B cell (primary cell): ENCODE data around the gene NGEF. TPM values are rescaled to one million over a fixed set of nuclear protein-coding genes. Genes with fewer than 3 reads are reported as not detected.

Source experiments
- ATAC-seq: fragments of 200-7000 bp; cut with Tn5 transposase; one replicate; pipeline ENCODE4 v1.10.0; 2021; ENCODE audit warnings: low read depth, mild to moderate bottlenecking, moderate number of reproducible peaks, moderate library complexity
- CTCF ChIA-PET: fragments of 350-600 bp; sonication (Branson Sonifier 250); formaldehyde crosslinking; loops from one replicate; lab custom pipeline; 2021; ENCODE audit warnings: antibody characterized with exemption, inconsistent platforms; lab: Charles Lee
- POLR2A ChIA-PET: fragments of 350-600 bp; sonication (Branson Sonifier 250); formaldehyde crosslinking; loops from one replicate; lab custom pipeline; 2021; ENCODE audit warnings: antibody characterized with exemption; lab: Charles Lee
- DNase-seq: peaks from one replicate; pipeline ENCODE4 v3.0.0; 2013
- H2AFZ ChIP-seq: 2 replicates; pipeline ENCODE4 v1.6.1; 2012; ENCODE audit warnings: mild to moderate bottlenecking, low read depth, low read length; ENCODE audit not compliant: insufficient read depth, poor library complexity, severe bottlenecking
- H3K27ac ChIP-seq, 2 donors: 1 replicate in 1 of 2; 2 replicates in 1 of 2; pipeline ENCODE4 v1.5.1; 2012 to 2013; ENCODE audit warnings: low read length in 2 of 2, mild to moderate bottlenecking in 2 of 2, moderate library complexity in 1 of 2
- H3K27me3 ChIP-seq, 4 experiments: fragments of 200-600 bp in 1 of 4; sonication (generic) in 1 of 4; replicated peaks in 1 of 4; 1 replicate in 2 of 4; 2 replicates in 2 of 4; pipeline versions ENCODE4 v1.6.1 to v1.7.0; 2013 to 2016; ENCODE audit warnings: low read length in 3 of 4, mild to moderate bottlenecking in 2 of 4, mixed read lengths in 1 of 4, moderate library complexity in 1 of 4; ENCODE audit not compliant: insufficient read depth in 4 of 4, control insufficient read depth in 3 of 4; ENCODE audit errors: control extremely low read depth in 1 of 4
- H3K36me3 ChIP-seq, 2 experiments: replicated peaks in 1 of 2; 1 replicate in 1 of 2; 2 replicates in 1 of 2; pipeline versions ENCODE4 v1.6.1 to v1.7.1; 2013; ENCODE audit warnings: low read length in 1 of 2; ENCODE audit not compliant: insufficient read depth in 2 of 2, control insufficient read depth in 1 of 2; ENCODE audit errors: control extremely low read depth in 1 of 2, extremely low read depth in 1 of 2
- H3K4me1 ChIP-seq, 2 donors: fragments of 200-600 bp in 1 of 2; sonication (generic) in 1 of 2; 1 replicate in 1 of 2; 2 replicates in 1 of 2; pipeline versions ENCODE4 v1.5.1 to v1.6.1; 2013 to 2017; ENCODE audit warnings: low read length in 2 of 2; ENCODE audit not compliant: control insufficient read depth in 2 of 2, insufficient read depth in 2 of 2
- H3K4me2 ChIP-seq: replicated peaks from 2 replicates; pipeline ENCODE3; 2012; ENCODE audit warnings: mild to moderate bottlenecking, low read depth, low read length; ENCODE audit not compliant: poor library complexity, severe bottlenecking
- H3K4me3 ChIP-seq, 5 experiments: fragments of 200-600 bp in 1 of 5; sonication (generic) in 1 of 5; 1 replicate in 3 of 5; 2 replicates in 2 of 5; pipeline versions ENCODE4 v1.5.1 to v1.7.0; 2011 to 2016; ENCODE audit warnings: low read length in 4 of 5, mild to moderate bottlenecking in 4 of 5, low read depth in 2 of 5, control low read depth in 1 of 5, moderate library complexity in 1 of 5; ENCODE audit not compliant: insufficient read depth in 1 of 5; ENCODE audit errors: control extremely low read depth in 1 of 5, extremely low read depth in 1 of 5
- H3K79me2 ChIP-seq: fragments of 200-600 bp; sonication (generic); one replicate; pipeline ENCODE4 v1.6.0; 2016; ENCODE audit warnings: low read length; ENCODE audit not compliant: control insufficient read depth, insufficient read depth
- H3K9ac ChIP-seq: fragments of 200-600 bp; sonication (generic); 2 replicates; pipeline ENCODE4 v1.6.1; 2017; ENCODE audit warnings: mild to moderate bottlenecking, low read length, moderate library complexity
- H3K9me3 ChIP-seq, 3 donors: one replicate each; pipeline versions ENCODE4 v1.6.1 to v1.7.1; 2013; ENCODE audit warnings: low read length in 2 of 3; ENCODE audit not compliant: control insufficient read depth in 2 of 3, insufficient read depth in 1 of 3; ENCODE audit errors: control extremely low read depth in 1 of 3
- H4K20me1 ChIP-seq: 2 replicates; pipeline ENCODE4 v1.6.0; 2012; ENCODE audit warnings: mild to moderate bottlenecking, low read length; ENCODE audit not compliant: insufficient read depth, control insufficient read depth, poor library complexity, severe bottlenecking
- H3K27ac Mint-ChIP-seq: one replicate; pipeline ENCODE4 v1.8.0; 2021; ENCODE audit warnings: mixed read lengths
- H3K27me3 Mint-ChIP-seq: one replicate; pipeline ENCODE4 v1.8.0; 2021; ENCODE audit warnings: mixed read lengths
- H3K4me1 Mint-ChIP-seq: one replicate; pipeline ENCODE4 v1.8.0; 2021; ENCODE audit warnings: mixed read lengths
- H3K4me3 Mint-ChIP-seq: one replicate; pipeline ENCODE4 v1.8.0; 2021; ENCODE audit warnings: mixed read lengths
- H3K9me3 Mint-ChIP-seq: one replicate; pipeline ENCODE4 v1.8.0; 2022; ENCODE audit warnings: mixed read lengths; ENCODE audit not compliant: insufficient read depth
- EZH2 ChIP-seq: IDR thresholded peaks from 2 replicates; pipeline ENCODE4 v1.6.1; 2012; ENCODE audit warnings: borderline replicate concordance, low read depth, mild to moderate bottlenecking, moderate library complexity, low read length; ENCODE audit not compliant: insufficient read depth, poor library complexity, severe bottlenecking
- WGBS: methylation state at CpG from one replicate; pipeline ENCODE4 v1.1.5; 2013; ENCODE audit warnings: missing lambda C conversion rate; ENCODE audit not compliant: insufficient coverage; 5-methylcytosine and 5-hydroxymethylcytosine counted together
- intact Hi-C: fragments of 100-400 bp; cut with micrococcal nuclease; formaldehyde crosslinking; loops from one replicate; pipeline ENCODE4 v1.10.0; 2022
- polyA plus RNA-seq: library from polyadenylated mRNA; depleted of rRNA; stranded (reverse); fragments of >200 nt; gene quantifications from 2 replicates; pipeline ENCODE4 v1.2.3, GENCODE V29; 2012
- total RNA-seq, 2 donors: library from RNA; stranded (reverse); fragments of 120-200 nt in 1 of 2; gene quantifications; 1 replicate in 1 of 2; 2 replicates in 1 of 2; pipeline versions ENCODE4 v1.2.3 to v1.2.4, GENCODE V29; 2013 to 2022
- TF ChIP-seq, protein P1 (sequence below): fragments of 200-600 bp; IDR thresholded peaks from one replicate; pipeline ENCODE4 v1.8.0; 2022; ENCODE audit warnings: antibody characterized with exemption, mild to moderate bottlenecking

The NGEF gene
- total and polyA plus RNA-seq, 2 donors (not counting 1 experiment from before 2014, with no cell fraction given) = not detected

DNA sequence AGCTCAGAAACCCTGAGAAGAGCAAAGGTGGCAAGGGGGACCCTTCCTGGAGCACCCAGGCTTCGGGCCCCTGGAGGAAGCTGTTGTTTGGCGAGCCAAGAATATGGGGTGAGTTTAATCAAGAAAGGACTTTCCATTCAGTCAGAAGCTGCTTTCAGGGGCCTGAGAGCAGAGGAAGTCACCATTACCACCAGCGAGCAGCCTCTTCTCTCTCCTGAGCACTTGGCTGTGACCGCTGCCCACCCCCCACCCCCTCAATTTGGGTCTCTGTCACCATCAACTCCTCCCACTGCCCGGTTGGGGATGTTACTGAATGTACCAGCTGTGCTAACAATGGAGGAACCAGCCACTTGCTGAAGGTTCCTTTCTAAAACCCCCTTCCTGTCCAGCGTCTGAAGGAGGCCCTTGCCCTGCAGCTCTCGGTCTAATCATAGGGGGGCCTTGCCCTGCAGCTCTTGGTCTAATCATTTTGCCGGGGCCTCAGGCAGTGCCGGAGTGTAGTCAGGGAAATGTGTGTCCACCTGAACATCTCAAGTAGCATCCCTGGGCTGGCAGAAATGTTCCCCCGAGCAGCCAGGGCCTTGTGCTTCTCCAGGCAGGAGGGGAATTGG, 48.0 kb upstream of the NGEF start:
- WGBS = 1% methylated on average over 8 of the region's 10 CpGs
- H3K9me3 Mint-ChIP-seq = no peaks in the 10 kb centered on the region
- H3K27ac Mint-ChIP-seq = peak overlapping the region; percentile 87
- no peaks in the 10 kb centered on the region for H3K27me3 Mint-ChIP-seq
- Histone ChIP-seq H3K4me3 (peak overlapping the region; percentile 91 to 99 (median 98)), H3K27me3 (no peaks in the 10 kb centered on the region), H4K20me1 (peaks cover 50% of the 10 kb centered on the region), H3K9ac (peak overlapping the region; percentile 97), H3K9me3 (peaks cover 0 to 3% (median 0%) of the 10 kb centered on the region in 3 donors), H3K79me2 (peaks cover 75% of the 10 kb centered on the region), H3K4me2 (peak overlapping the region; percentile 80), H2AFZ (peak overlapping the region; percentile 82), H3K36me3 (peaks cover 0 to 38% of the 10 kb centered on the region in 2 experiments), H3K27ac (peak overlapping the region; percentile 90 to 95), H3K4me1 (peaks cover 38 to 59% of the 10 kb centered on the region in 2 donors)
- POLR2A ChIA-PET = interaction anchor here (0.6 to 4.8 kb wide), 26 partner anchors 9 to 288 kb away, joined by 3 to 112 read pairs (median 5); partner anchors contain the start of gene ATG16L1
- ATAC-seq (peak; percentile 43), DNase-seq (peak; percentile 86)
- CTCF ChIA-PET = interaction anchor here (0.6 to 5.4 kb wide), 21 partner anchors 9 to 1389 kb away, joined by 3 to 70 read pairs (median 6); partner anchors contain the start of gene ATG16L1
- no peak for TF ChIP-seq EZH2
- TF ChIP-seq, protein P1, sequence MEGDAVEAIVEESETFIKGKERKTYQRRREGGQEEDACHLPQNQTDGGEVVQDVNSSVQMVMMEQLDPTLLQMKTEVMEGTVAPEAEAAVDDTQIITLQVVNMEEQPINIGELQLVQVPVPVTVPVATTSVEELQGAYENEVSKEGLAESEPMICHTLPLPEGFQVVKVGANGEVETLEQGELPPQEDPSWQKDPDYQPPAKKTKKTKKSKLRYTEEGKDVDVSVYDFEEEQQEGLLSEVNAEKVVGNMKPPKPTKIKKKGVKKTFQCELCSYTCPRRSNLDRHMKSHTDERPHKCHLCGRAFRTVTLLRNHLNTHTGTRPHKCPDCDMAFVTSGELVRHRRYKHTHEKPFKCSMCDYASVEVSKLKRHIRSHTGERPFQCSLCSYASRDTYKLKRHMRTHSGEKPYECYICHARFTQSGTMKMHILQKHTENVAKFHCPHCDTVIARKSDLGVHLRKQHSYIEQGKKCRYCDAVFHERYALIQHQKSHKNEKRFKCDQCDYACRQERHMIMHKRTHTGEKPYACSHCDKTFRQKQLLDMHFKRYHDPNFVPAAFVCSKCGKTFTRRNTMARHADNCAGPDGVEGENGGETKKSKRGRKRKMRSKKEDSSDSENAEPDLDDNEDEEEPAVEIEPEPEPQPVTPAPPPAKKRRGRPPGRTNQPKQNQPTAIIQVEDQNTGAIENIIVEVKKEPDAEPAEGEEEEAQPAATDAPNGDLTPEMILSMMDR = no peak
- H3K4me3 Mint-ChIP-seq = peak overlapping the region; percentile 76
- peaks cover 49% of the 10 kb centered on the region for H3K4me1 Mint-ChIP-seq
- intact Hi-C loops = loop anchor here (1.0 to 5.0 kb wide), 9 partner anchors 9 to 364 kb away; partner anchors contain the start of genes ATG16L1 and GIGYF2
